HG03159 (cell line): ENCODE results near the gene ZNF485.

Source experiments
- ATAC-seq: cut with Tn5 transposase; IDR thresholded peaks from one replicate; pipeline ENCODE4 v1.9.1; 2021; ENCODE audit warnings: mild to moderate bottlenecking, moderate library complexity; ENCODE audit not compliant: unreplicated experiment

Gene ZNF485

DNA sequence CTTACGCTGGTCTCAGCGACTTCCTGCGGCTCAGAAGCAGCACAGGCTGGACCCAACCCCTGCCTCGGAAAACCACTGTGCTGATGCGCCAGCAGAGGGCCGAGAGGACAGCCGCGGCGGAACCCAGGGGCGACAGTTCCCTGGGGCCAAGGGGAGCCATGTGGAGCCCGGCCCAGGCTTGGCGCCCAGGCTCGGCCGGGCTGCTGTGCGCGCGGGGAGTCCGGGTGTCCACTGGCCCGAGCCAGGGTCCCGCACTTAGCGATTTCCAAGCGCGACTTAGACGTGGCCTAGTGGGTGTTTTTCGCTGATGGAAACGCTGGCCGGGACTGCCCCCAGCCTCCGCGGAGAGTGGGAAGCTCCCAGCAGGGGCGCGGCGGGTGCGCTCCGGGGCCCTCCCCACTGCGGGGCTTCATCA is 61.1 kb downstream of the ZNF485 start:
- ATAC-seq = no peak
